Gastroesophageal sphincter (tissue), 4 donors: ENCODE measurements around the gene TMEM181. TPM values are rescaled to one million over a fixed set of nuclear protein-coding genes. Genes with fewer than 3 reads are reported as not detected.

ENCODE experiments used
- ATAC-seq: fragments of 150-250 bp; one replicate; pipeline ENCODE4 v1.9.1; 2016; ENCODE audit warnings: mild to moderate bottlenecking, moderate library complexity
- H3K27ac ChIP-seq, 4 donors: fragments of 200-600 bp; sonication (generic) in 3 of 4; 1 replicate in 3 of 4; 2 replicates in 1 of 4; pipeline ENCODE4 v1.5.1; 2016 to 2019
- H3K27me3 ChIP-seq: fragments of 200-600 bp; sonication (generic); one replicate; pipeline ENCODE4 v1.5.1; 2019
- H3K36me3 ChIP-seq, 2 donors: fragments of 200-600 bp; sonication (generic); one replicate each; pipeline ENCODE4 v1.5.1; 2019; ENCODE audit warnings: control low read depth in 1 of 2
- H3K4me1 ChIP-seq, 3 donors: fragments of 200-600 bp; sonication (generic); 1 replicate in 2 of 3; 2 replicates in 1 of 3; pipeline ENCODE4 v1.5.1; 2016 to 2019; ENCODE audit warnings: control low read depth in 2 of 3
- H3K4me3 ChIP-seq, 2 donors: fragments of 200-600 bp; sonication (generic); one replicate each; pipeline ENCODE4 v1.5.1; 2019; ENCODE audit warnings: mild to moderate bottlenecking in 1 of 2, moderate library complexity in 1 of 2
- H3K9me3 ChIP-seq, 3 donors: fragments of 200-600 bp; sonication (generic); one replicate each; pipeline ENCODE4 v1.5.1; 2017 to 2019; ENCODE audit warnings: control low read depth in 2 of 3
- CTCF ChIP-seq, 4 experiments: fragments of 200-600 bp in 2 of 4; fragments of 450-650 bp in 2 of 4; sonication (generic) in 1 of 4; IDR thresholded peaks; one replicate each; pipeline ENCODE4 v1.5.1; 2017 to 2019; ENCODE audit warnings: antibody characterized with exemption in 4 of 4, mild to moderate bottlenecking in 2 of 4, moderate library complexity in 2 of 4
- EP300 ChIP-seq: sonication (generic); formaldehyde crosslinking; IDR thresholded peaks from one replicate; pipeline ENCODE4 v1.6.1; 2017; ENCODE audit warnings: antibody characterized with exemption, mild to moderate bottlenecking
- POLR2A ChIP-seq, 2 donors: fragments of 450-650 bp; IDR thresholded peaks; one replicate each; pipeline ENCODE4 v1.6.1; 2017; ENCODE audit warnings: antibody characterized with exemption in 2 of 2, mild to moderate bottlenecking in 2 of 2, moderate library complexity in 1 of 2
- POLR2AphosphoS5 ChIP-seq: sonication (generic); formaldehyde crosslinking; IDR thresholded peaks from one replicate; pipeline ENCODE4 v1.6.1; 2017; ENCODE audit warnings: antibody characterized with exemption
- WGBS, 2 donors: methylation state at CpG; one replicate each; pipeline ENCODE4 v1.1.5; 2018; ENCODE audit warnings: low coverage in 1 of 2; 5-methylcytosine and 5-hydroxymethylcytosine counted together
- total RNA-seq, 4 donors: library from RNA; depleted of rRNA; stranded (reverse); fragments of >200 nt; gene quantifications; one replicate each; pipeline ENCODE4 v1.1.0, GENCODE V29; 2016

TMEM181 gene
- total RNA-seq, 4 donors from 2014 or later, result 26.8 to 38.3 (median 29.3) TPM

GRCh38 chr6:158574800-158575199 is 14.9 kb downstream of the TMEM181 start:
- Histone ChIP-seq H3K36me3 (peaks cover 0 to 7% of the 10 kb centered on the region in 2 donors), H3K9me3 (no peaks in the 10 kb centered on the region), H3K4me1 (no peaks in the 10 kb centered on the region), H3K27me3 (no peaks in the 10 kb centered on the region), H3K27ac (no peak overlapping the region), H3K4me3 (no peak overlapping the region)
- TF ChIP-seq EP300, result no peak
- no peak for TF ChIP-seq POLR2A (IDR thresholded peaks at IDR 0.05)
- TF ChIP-seq CTCF (IDR thresholded peaks at IDR 0.05), result no peak
- no peak for TF ChIP-seq POLR2AphosphoS5
- WGBS, 2 donors, result 82 to 86% methylated on average over 2 to 3 of the region's 3 CpGs
- ATAC-seq, result no peak

GRCh38 chr6:158575550-158575949 is 15.7 kb downstream of the TMEM181 start:
- H3K4me1 ChIP-seq, result no peaks in the 10 kb centered on the region
- peaks cover 0 to 7% of the 10 kb centered on the region in 2 donors for H3K36me3 ChIP-seq
- no peaks in the 10 kb centered on the region for H3K27me3 ChIP-seq
- no peak for TF ChIP-seq POLR2AphosphoS5
- no peak for TF ChIP-seq POLR2A (IDR thresholded peaks at IDR 0.05)
- TF ChIP-seq CTCF (IDR thresholded peaks at IDR 0.05), result no peak
- no peak for TF ChIP-seq EP300
- H3K9me3 ChIP-seq, result no peaks in the 10 kb centered on the region
- ATAC-seq, result no peak
- no peak overlapping the region for H3K4me3 ChIP-seq
- H3K27ac ChIP-seq, result no peak overlapping the region
- 63% methylated on average over 4 of the region's 4 CpGs; no CpG with 5 or more reads in 1 of the 2 donors for WGBS, 2 donors

GRCh38 chr6:158584236-158584651 is 24.4 kb downstream of the TMEM181 start:
- H3K4me3 ChIP-seq, result no peak overlapping the region
- 69 to 94% methylated on average over 3 to 6 of the region's 8 CpGs for WGBS, 2 donors
- TF ChIP-seq CTCF (IDR thresholded peaks at IDR 0.05), result no peak
- no peak for TF ChIP-seq EP300
- TF ChIP-seq POLR2AphosphoS5, result no peak
- TF ChIP-seq POLR2A (IDR thresholded peaks at IDR 0.05), result no peak
- ATAC-seq, result no peak
- H3K27ac ChIP-seq, result no peak overlapping the region
- H3K9me3 ChIP-seq, result no peaks in the 10 kb centered on the region
- no peaks in the 10 kb centered on the region for H3K4me1 ChIP-seq
- H3K27me3 ChIP-seq, result no peaks in the 10 kb centered on the region
- H3K36me3 ChIP-seq, result peaks cover 0 to 62% of the 10 kb centered on the region in 2 donors

GRCh38 chr6:158586652-158587051 is 26.8 kb downstream of the TMEM181 start:
- TF ChIP-seq POLR2AphosphoS5, result no peak
- TF ChIP-seq CTCF (IDR thresholded peaks at IDR 0.05), result no peak
- TF ChIP-seq POLR2A (IDR thresholded peaks at IDR 0.05), result no peak
- no peak for TF ChIP-seq EP300
- H3K9me3 ChIP-seq, result no peaks in the 10 kb centered on the region
- WGBS, 2 donors, result 90 to 100% methylated on average over 2 of the region's 8 CpGs
- no peaks in the 10 kb centered on the region for H3K27me3 ChIP-seq
- H3K36me3 ChIP-seq, result peaks cover 0 to 86% of the 10 kb centered on the region in 2 donors
- H3K4me1 ChIP-seq, result no peaks in the 10 kb centered on the region
- no peak overlapping the region for H3K4me3 ChIP-seq
- no peak for ATAC-seq
- H3K27ac ChIP-seq, result no peak overlapping the region

GRCh38 chr6:158589366-158589765 is 29.5 kb downstream of the TMEM181 start:
- TF ChIP-seq POLR2AphosphoS5, result no peak
- no peak for TF ChIP-seq POLR2A (IDR thresholded peaks at IDR 0.05)
- no peak for TF ChIP-seq EP300
- no peak for TF ChIP-seq CTCF (IDR thresholded peaks at IDR 0.05)
- Histone ChIP-seq H3K4me3 (no peak overlapping the region), H3K4me1 (no peaks in the 10 kb centered on the region), H3K27me3 (no peaks in the 10 kb centered on the region), H3K36me3 (peaks cover 0 to 97% of the 10 kb centered on the region in 2 donors), H3K9me3 (no peaks in the 10 kb centered on the region), H3K27ac (no peak overlapping the region)
- WGBS, 2 donors, result 78 to 88% methylated on average over 4 to 6 of the region's 8 CpGs
- no peak for ATAC-seq
